Suprapubic skin (tissue), 4 donors: Measurements from ENCODE around the gene PUS10. TPM values are rescaled to one million over a fixed set of nuclear protein-coding genes. Genes with fewer than 3 reads are reported as not detected.

Experiments
- DNase-seq, 2 donors: peaks; one replicate each; pipeline ENCODE4 v3.0.0-alpha.2; 2019; ENCODE audit warnings: low spot score in 2 of 2
- H3K27ac ChIP-seq: fragments of 200-600 bp; sonication (generic); one replicate; pipeline ENCODE4 v1.5.1; 2019
- H3K27me3 ChIP-seq: fragments of 200-600 bp; sonication (generic); one replicate; pipeline ENCODE4 v1.5.1; 2019
- H3K36me3 ChIP-seq: fragments of 200-600 bp; sonication (generic); one replicate; pipeline ENCODE4 v1.5.1; 2019
- H3K4me1 ChIP-seq: fragments of 200-600 bp; sonication (generic); one replicate; pipeline ENCODE4 v1.5.1; 2019
- H3K4me3 ChIP-seq: fragments of 200-600 bp; sonication (generic); one replicate; pipeline ENCODE4 v1.5.1; 2019; ENCODE audit warnings: mild to moderate bottlenecking
- H3K9me3 ChIP-seq: fragments of 200-600 bp; sonication (generic); one replicate; pipeline ENCODE4 v1.5.1; 2019
- EP300 ChIP-seq: sonication (generic); formaldehyde crosslinking; IDR thresholded peaks from one replicate; pipeline ENCODE4 v1.6.1; 2017; ENCODE audit warnings: antibody characterized with exemption
- POLR2A ChIP-seq, 2 donors: fragments of 450-650 bp; IDR thresholded peaks; one replicate each; pipeline ENCODE4 v1.6.1; 2017; ENCODE audit warnings: antibody characterized with exemption in 2 of 2, mild to moderate bottlenecking in 2 of 2, moderate library complexity in 2 of 2
- POLR2AphosphoS5 ChIP-seq, 3 donors: sonication (generic); formaldehyde crosslinking; IDR thresholded peaks; one replicate each; pipeline ENCODE4 v1.6.1; 2017; ENCODE audit warnings: antibody characterized with exemption in 3 of 3
- WGBS: methylation state at CpG from one replicate; pipeline ENCODE4 v1.1.5; 2018; 5-methylcytosine and 5-hydroxymethylcytosine counted together
- total RNA-seq, 4 donors: library from RNA; depleted of rRNA; stranded (reverse); fragments of >200 nt; gene quantifications; one replicate each; pipeline ENCODE4 v1.1.0, GENCODE V29; 2016
- TF ChIP-seq, protein P1 (sequence below), 2 donors: fragments of 200-600 bp in 1 of 2; fragments of 450-650 bp in 1 of 2; sonication (generic) in 1 of 2; IDR thresholded peaks; one replicate each; pipeline ENCODE4 v1.5.1; 2016 to 2019; ENCODE audit warnings: antibody characterized with exemption in 2 of 2, mild to moderate bottlenecking in 1 of 2, moderate library complexity in 1 of 2

The PUS10 gene
- total RNA-seq, 4 donors from 2014 or later = 3.3 to 14.0 (median 6.6) TPM

DNA sequence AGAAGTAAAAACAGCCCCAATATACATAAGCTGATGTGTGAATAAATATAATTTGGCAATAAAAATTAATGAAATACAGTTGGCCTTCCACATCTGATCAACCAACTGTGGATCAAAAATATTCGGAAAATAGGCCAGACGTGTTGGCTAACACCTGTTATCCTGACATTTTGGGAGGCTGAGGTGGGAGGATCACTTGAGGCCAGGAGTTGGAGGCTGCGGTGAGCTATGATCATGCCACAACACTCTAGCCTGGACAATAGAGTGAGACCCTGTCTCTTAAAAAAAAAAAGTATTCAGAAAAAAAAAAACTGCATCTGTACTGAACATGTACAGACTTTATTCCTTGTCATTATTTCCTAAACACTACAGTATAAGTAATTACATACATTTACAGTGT, 11.5 kb upstream of the PUS10 start:
- TF ChIP-seq POLR2A (IDR thresholded peaks at IDR 0.05) (no peak), POLR2AphosphoS5 (IDR thresholded peaks at IDR 0.05) (no peak), EP300 (no peak)
- TF ChIP-seq, protein P1, sequence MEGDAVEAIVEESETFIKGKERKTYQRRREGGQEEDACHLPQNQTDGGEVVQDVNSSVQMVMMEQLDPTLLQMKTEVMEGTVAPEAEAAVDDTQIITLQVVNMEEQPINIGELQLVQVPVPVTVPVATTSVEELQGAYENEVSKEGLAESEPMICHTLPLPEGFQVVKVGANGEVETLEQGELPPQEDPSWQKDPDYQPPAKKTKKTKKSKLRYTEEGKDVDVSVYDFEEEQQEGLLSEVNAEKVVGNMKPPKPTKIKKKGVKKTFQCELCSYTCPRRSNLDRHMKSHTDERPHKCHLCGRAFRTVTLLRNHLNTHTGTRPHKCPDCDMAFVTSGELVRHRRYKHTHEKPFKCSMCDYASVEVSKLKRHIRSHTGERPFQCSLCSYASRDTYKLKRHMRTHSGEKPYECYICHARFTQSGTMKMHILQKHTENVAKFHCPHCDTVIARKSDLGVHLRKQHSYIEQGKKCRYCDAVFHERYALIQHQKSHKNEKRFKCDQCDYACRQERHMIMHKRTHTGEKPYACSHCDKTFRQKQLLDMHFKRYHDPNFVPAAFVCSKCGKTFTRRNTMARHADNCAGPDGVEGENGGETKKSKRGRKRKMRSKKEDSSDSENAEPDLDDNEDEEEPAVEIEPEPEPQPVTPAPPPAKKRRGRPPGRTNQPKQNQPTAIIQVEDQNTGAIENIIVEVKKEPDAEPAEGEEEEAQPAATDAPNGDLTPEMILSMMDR (IDR thresholded peaks at IDR 0.05) = no peak
- no peak overlapping the region for H3K4me3 ChIP-seq
- DNase-seq = no peak
- H3K36me3 ChIP-seq = peaks cover 35% of the 10 kb centered on the region
- H3K27ac ChIP-seq = no peak overlapping the region
- 95% methylated on average over 3 of the region's 3 CpGs for WGBS
- no peaks in the 10 kb centered on the region for H3K27me3 ChIP-seq
- H3K4me1 ChIP-seq = no peaks in the 10 kb centered on the region
- no peaks in the 10 kb centered on the region for H3K9me3 ChIP-seq

DNA sequence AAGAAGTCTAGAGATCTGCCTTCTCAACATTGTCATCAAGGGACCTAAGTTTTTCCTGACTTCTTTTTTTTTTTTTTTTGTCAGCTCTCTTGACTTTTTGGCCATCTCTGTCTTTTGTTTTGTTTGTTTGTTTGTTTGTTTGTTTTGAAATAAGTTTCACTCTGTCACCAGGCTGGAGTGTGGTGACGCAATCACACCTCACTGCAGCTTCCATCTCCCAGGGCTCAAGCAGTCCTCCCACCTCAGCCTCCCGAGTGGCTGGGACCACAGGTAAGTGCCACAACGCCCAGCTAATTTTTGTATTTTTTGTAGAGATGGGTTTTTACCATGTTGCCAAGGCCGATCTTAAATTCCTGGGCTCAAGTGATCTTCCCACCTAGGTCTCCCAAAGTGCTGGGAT, 5.6 kb upstream of the PUS10 start:
- no peak for DNase-seq
- Histone ChIP-seq H3K27me3 (no peaks in the 10 kb centered on the region), H3K4me1 (peaks cover 19% of the 10 kb centered on the region), H3K36me3 (peaks cover 20% of the 10 kb centered on the region), H3K9me3 (peaks cover 3% of the 10 kb centered on the region), H3K4me3 (no peak overlapping the region), H3K27ac (no peak overlapping the region)
- TF ChIP-seq, protein P1 (IDR thresholded peaks at IDR 0.05) = no peak
- no peak for TF ChIP-seq POLR2AphosphoS5 (IDR thresholded peaks at IDR 0.05)
- TF ChIP-seq EP300 = no peak
- no peak for TF ChIP-seq POLR2A (IDR thresholded peaks at IDR 0.05)
- 94% methylated on average over 4 of the region's 4 CpGs for WGBS

DNA sequence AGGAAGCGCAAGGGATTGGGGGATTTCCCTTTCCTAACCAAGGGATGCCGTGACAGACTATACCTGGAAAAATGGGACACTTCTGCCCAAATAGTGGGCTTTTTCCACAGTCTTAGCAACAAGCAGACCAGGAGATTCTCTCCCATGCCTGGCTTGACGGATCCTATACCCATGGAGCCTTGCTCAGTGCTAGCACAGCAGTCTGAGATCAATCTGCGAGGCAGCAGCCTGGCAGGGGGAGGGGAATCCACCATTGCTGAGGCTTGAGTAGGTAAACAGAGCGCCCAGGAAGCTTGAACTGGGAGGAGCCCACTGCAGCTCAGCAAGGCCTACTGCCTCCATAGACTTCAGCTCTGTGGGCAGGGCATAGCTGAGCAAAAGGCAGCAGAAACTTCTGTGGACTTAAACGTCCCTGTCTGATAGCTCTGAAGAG, 3.2 kb upstream of the PUS10 start:
- peaks cover 27% of the 10 kb centered on the region for H3K4me1 ChIP-seq
- peaks cover 3% of the 10 kb centered on the region for H3K9me3 ChIP-seq
- no peak overlapping the region for H3K4me3 ChIP-seq
- TF ChIP-seq, protein P1 (IDR thresholded peaks at IDR 0.05) = no peak
- TF ChIP-seq EP300 (no peak), POLR2AphosphoS5 (IDR thresholded peaks at IDR 0.05) (no peak), POLR2A (IDR thresholded peaks at IDR 0.05) (no peak)
- no peak overlapping the region for H3K27ac ChIP-seq
- H3K36me3 ChIP-seq = peaks cover 20% of the 10 kb centered on the region
- no peak for DNase-seq
- no peaks in the 10 kb centered on the region for H3K27me3 ChIP-seq
- WGBS = 86% methylated on average over 5 of the region's 6 CpGs

DNA sequence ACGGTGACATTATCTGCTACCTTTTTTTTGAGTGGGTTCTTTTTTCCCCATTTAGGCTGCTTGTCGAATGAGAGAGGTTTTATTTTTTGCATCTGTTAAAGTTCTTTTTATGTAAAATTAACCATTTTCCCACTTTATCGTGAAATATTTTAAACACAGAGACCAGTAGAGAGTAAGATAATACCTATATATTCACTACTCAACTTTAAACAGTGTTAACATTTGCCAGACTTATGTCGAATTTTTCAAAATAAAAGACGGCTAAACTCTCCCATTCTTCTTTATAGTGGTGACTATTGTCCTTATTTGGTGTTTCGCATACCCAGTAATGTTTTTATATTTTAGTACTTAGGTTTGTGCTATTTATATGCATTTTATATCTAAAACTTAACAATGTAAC, 743 bp upstream of the PUS10 start:
- TF ChIP-seq POLR2A (IDR thresholded peaks at IDR 0.05) = no peak
- TF ChIP-seq, protein P1 (IDR thresholded peaks at IDR 0.05) = no peak
- no peak for TF ChIP-seq POLR2AphosphoS5 (IDR thresholded peaks at IDR 0.05)
- no peak for TF ChIP-seq EP300
- H3K27ac ChIP-seq = no peak overlapping the region
- peaks cover 12% of the 10 kb centered on the region for H3K36me3 ChIP-seq
- no peaks in the 10 kb centered on the region for H3K27me3 ChIP-seq
- DNase-seq = no peak
- peaks cover 3% of the 10 kb centered on the region for H3K9me3 ChIP-seq
- peak overlapping the region; percentile 96 for H3K4me3 ChIP-seq
- peaks cover 50% of the 10 kb centered on the region for H3K4me1 ChIP-seq
- 30% methylated on average over 6 of the region's 6 CpGs for WGBS

DNA sequence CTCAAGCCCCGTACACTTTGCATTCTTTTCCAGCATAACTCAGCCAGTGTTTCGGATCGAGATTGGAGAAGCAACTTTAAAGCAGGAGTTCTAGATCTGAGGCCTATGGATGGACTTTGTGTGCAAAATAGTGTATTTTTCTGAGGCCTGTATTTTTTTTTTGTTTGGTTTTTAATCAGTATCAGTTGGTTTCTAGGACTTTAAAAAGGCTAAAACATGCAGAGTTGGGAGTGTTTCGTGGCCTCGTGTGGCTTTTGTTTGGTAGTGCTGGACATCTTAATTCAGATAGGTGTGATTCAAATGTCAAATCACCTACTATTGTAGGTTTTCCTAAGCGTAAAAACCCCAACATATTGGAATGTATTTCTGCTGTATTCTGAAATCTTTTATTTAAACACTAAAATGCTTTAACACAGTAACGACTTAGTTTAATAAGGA, 282 bp upstream of the PUS10 start:
- H3K4me3 ChIP-seq = peak overlapping the region; percentile 96
- no peaks in the 10 kb centered on the region for H3K27me3 ChIP-seq
- H3K27ac ChIP-seq = peak overlapping the region; percentile 91
- no peak for TF ChIP-seq EP300
- TF ChIP-seq POLR2A (IDR thresholded peaks at IDR 0.05) = no peak
- TF ChIP-seq, protein P1 (IDR thresholded peaks at IDR 0.05) = no peak
- no peak for TF ChIP-seq POLR2AphosphoS5 (IDR thresholded peaks at IDR 0.05)
- peaks cover 3% of the 10 kb centered on the region for H3K9me3 ChIP-seq
- WGBS = 2% methylated on average over 7 of the region's 7 CpGs
- peaks cover 52% of the 10 kb centered on the region for H3K4me1 ChIP-seq
- peaks cover 11% of the 10 kb centered on the region for H3K36me3 ChIP-seq
- no peak for DNase-seq
